ENCODE measurements around the gene GALM.
"Not testable (repeated sequence)": the region's sequence is repeated elsewhere in the genome, so short reads cannot be mapped to it uniquely, and the experiment has no call there.

The GALM gene

GRCh38 chr2:38711558-38711957 lies 45.6 kb downstream of the GALM start:
- no peak for DNase-seq (ENCODE audit: low spot score)

GRCh38 chr2:38712413-38712812 lies 46.5 kb downstream of the GALM start:
- no peak for DNase-seq (ENCODE audit: low spot score)

- no peak for DNase-seq (ENCODE audit: low spot score)
These were observed 47.0 kb downstream of the GALM start for GRCh38 chr2:38712871-38713270.

GRCh38 chr2:38713338-38713737 lies 47.4 kb downstream of the GALM start:
- DNase-seq (ENCODE audit: low spot score): no peak

GRCh38 chr2:38714941-38715340 lies 49.0 kb downstream of the GALM start:
- not testable (repeated sequence) for DNase-seq (ENCODE audit: low spot score)

GRCh38 chr2:38716185-38716584 lies 50.3 kb downstream of the GALM start:
- no peak for DNase-seq (ENCODE audit: low spot score)

GRCh38 chr2:38718601-38719000 lies 52.7 kb downstream of the GALM start:
- DNase-seq (ENCODE audit: low spot score): no peak

- no peak for DNase-seq (ENCODE audit: low spot score)
These were observed 53.8 kb downstream of the GALM start for GRCh38 chr2:38719706-38720105.

GRCh38 chr2:38720613-38721241 lies 54.8 kb downstream of the GALM start:
- DNase-seq (ENCODE audit: low spot score): no peak

- peak; percentile 59 for DNase-seq (ENCODE audit: low spot score)
These were observed 56.6 kb downstream of the GALM start for GRCh38 chr2:38722271-38723061.

- no peak for DNase-seq (ENCODE audit: low spot score)
These were observed 57.3 kb downstream of the GALM start for GRCh38 chr2:38723173-38723572.

- no peak for DNase-seq (ENCODE audit: low spot score)
These were observed 61.7 kb downstream of the GALM start for GRCh38 chr2:38727661-38728060.

- DNase-seq (ENCODE audit: low spot score): no peak
These were observed 62.8 kb downstream of the GALM start for GRCh38 chr2:38728694-38729093.

- DNase-seq (ENCODE audit: low spot score): no peak
These were observed 65.2 kb downstream of the GALM start for GRCh38 chr2:38731090-38731489.

- DNase-seq (ENCODE audit: low spot score): no peak
These were observed 65.8 kb downstream of the GALM start for GRCh38 chr2:38731684-38732221.

- DNase-seq (ENCODE audit: low spot score): no peak
These were observed 67.5 kb downstream of the GALM start for GRCh38 chr2:38733300-38733971.

- no peak for DNase-seq (ENCODE audit: low spot score)
These were observed 68.6 kb downstream of the GALM start for GRCh38 chr2:38734299-38735058.

- DNase-seq (ENCODE audit: low spot score): no peak
These were observed 70.0 kb downstream of the GALM start for GRCh38 chr2:38735999-38736320.

- DNase-seq (ENCODE audit: low spot score): not testable (repeated sequence)
These were observed 71.2 kb downstream of the GALM start for GRCh38 chr2:38737000-38737698.

- DNase-seq (ENCODE audit: low spot score): no peak
These were observed 72.0 kb downstream of the GALM start for GRCh38 chr2:38737925-38738324.

GRCh38 chr2:38739524-38739923 lies 73.6 kb downstream of the GALM start:
- DNase-seq (ENCODE audit: low spot score): no peak
